PC-9 (cell line): ENCODE data around the gene CBFA2T3. TPM values are rescaled to one million over a fixed set of nuclear protein-coding genes. Genes with fewer than 3 reads are reported as not detected.

Source experiments
- BruUV-seq: library from RNA; stranded (reverse); fragments of 400-500 nt; replicated peaks from 2 replicates; lab custom pipeline; 2021; lab: Mats Ljungman, UMichigan
- CTCF ChIA-PET: fragments of 300-600 bp; sonication (Branson Sonifier 250); formaldehyde crosslinking; loops from one replicate; lab custom pipeline; 2022; ENCODE audit warnings: antibody characterized with exemption; lab: Charles Lee
- POLR2A ChIA-PET: fragments of 300-600 bp; sonication (Branson Sonifier 250); formaldehyde crosslinking; loops from one replicate; lab custom pipeline; 2022; ENCODE audit warnings: antibody characterized with exemption; ENCODE audit not compliant: unreplicated experiment; lab: Charles Lee
- DNase-seq, 2 experiments: peaks; one replicate each; pipeline versions ENCODE4 v3.0.0 to v3.0.0-alpha.2; 2015 to 2022; ENCODE audit warnings: mixed read lengths in 1 of 2
- H2AFZ ChIP-seq: fragments of 200-600 bp; sonication (generic); 2 replicates; pipeline ENCODE4 v1.8.1; 2017; ENCODE audit warnings: antibody characterized with exemption
- H3F3A ChIP-seq: fragments of 200-600 bp; sonication (generic); 2 replicates; pipeline ENCODE4 v1.8.1; 2017; ENCODE audit warnings: antibody characterized with exemption, mild to moderate bottlenecking, low read depth; ENCODE audit not compliant: insufficient read depth
- H3K27ac ChIP-seq: fragments of 200-600 bp; sonication (generic); 2 replicates; pipeline ENCODE4 v1.6.1; 2016; ENCODE audit warnings: mixed run types
- H3K27me3 ChIP-seq: fragments of 200-600 bp; sonication (generic); 2 replicates; pipeline ENCODE4 v1.6.1; 2016; ENCODE audit warnings: low read depth, mixed run types; ENCODE audit not compliant: insufficient read depth
- H3K36me3 ChIP-seq: fragments of 200-600 bp; sonication (generic); 2 replicates; pipeline ENCODE4 v1.6.1; 2016; ENCODE audit warnings: low read depth, mixed run types
- H3K4me1 ChIP-seq: fragments of 200-600 bp; sonication (generic); replicated peaks from 2 replicates; pipeline ENCODE4 v1.6.1; 2016; ENCODE audit warnings: mixed run types; ENCODE audit not compliant: insufficient read depth
- H3K4me2 ChIP-seq: fragments of 200-600 bp; sonication (generic); 2 replicates; pipeline ENCODE4 v1.6.1; 2017; ENCODE audit warnings: mixed run types
- H3K4me3 ChIP-seq: fragments of 200-600 bp; sonication (generic); 2 replicates; pipeline ENCODE4 v1.6.1; 2016; ENCODE audit warnings: mixed run types
- H3K79me2 ChIP-seq: fragments of 200-600 bp; sonication (generic); 2 replicates; pipeline ENCODE4 v1.6.1; 2017; ENCODE audit warnings: low read depth, mixed run types
- H3K9me2 ChIP-seq: fragments of 200-600 bp; sonication (generic); 2 replicates; pipeline ENCODE4 v1.8.1; 2017; ENCODE audit warnings: mild to moderate bottlenecking; ENCODE audit not compliant: insufficient read depth
- H3K9me3 ChIP-seq: fragments of 200-600 bp; sonication (generic); 2 replicates; pipeline ENCODE4 v1.8.1; 2016; ENCODE audit warnings: low read depth; ENCODE audit not compliant: insufficient read depth
- H4K20me1 ChIP-seq: fragments of 200-600 bp; sonication (generic); 2 replicates; pipeline ENCODE4 v1.8.1; 2017; ENCODE audit not compliant: insufficient read depth
- EZH2 ChIP-seq: fragments of 200-600 bp; sonication (generic); IDR thresholded peaks from 2 replicates; pipeline ENCODE4 v1.8.0; 2017; ENCODE audit warnings: antibody characterized with exemption, low read depth
- intact Hi-C: fragments of 100-400 bp; cut with micrococcal nuclease; formaldehyde crosslinking; loops from one replicate; pipeline ENCODE4 v1.10.0; 2022; ENCODE audit not compliant: unreplicated experiment
- total RNA-seq: library from RNA; stranded (reverse); gene quantifications from 2 replicates; pipeline ENCODE4 v1.2.3, GENCODE V29; 2021
- TF ChIP-seq, protein P1 (sequence below): fragments of 200-600 bp; sonication (generic); conservative IDR thresholded peaks from 2 replicates; pipeline ENCODE4 v1.6.1; 2017; ENCODE audit warnings: mixed run types, antibody characterized with exemption, mild to moderate bottlenecking, moderate library complexity

The CBFA2T3 gene
- total RNA-seq, 1 experiment from 2014 or later = 1.0 TPM

DNA sequence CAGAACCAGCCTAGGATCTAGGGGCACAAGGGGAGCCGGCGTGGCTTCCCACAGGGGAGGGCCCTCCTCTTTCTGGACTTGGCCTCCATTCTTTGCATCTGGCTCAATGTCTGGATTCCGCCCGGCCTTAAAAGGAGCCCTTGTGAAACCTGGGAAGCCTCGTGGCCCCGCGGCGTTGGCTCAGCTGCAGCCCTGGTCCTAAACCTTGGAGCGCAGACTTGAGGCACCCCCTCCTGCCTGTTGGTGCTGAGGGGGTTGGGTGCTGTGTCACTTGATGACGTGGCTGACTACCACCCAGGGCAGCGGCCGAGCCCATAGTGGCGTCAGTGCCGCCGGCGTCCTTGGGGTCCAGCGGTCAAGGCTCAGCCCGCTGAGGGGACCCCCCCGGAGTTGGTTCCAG lies 115.6 kb downstream of the CBFA2T3 start:
- Histone ChIP-seq H3F3A (no peaks in the 10 kb centered on the region), H3K36me3 (no peaks in the 10 kb centered on the region), H3K27ac (no peak overlapping the region), H3K4me3 (no peak overlapping the region), H3K27me3 (no peaks in the 10 kb centered on the region; the same call in 1 of the 2 replicates), H3K4me2 (no peak overlapping the region), H3K4me1 (peaks cover 5% of the 10 kb centered on the region), H3K9me3 (no peaks in the 10 kb centered on the region), H3K79me2 (0 out of 2 replicates have a peak, but pooled peaks cover 7% of the 10 kb centered on the region), H4K20me1 (no peaks in the 10 kb centered on the region), H2AFZ (no peak overlapping the region), H3K9me2 (no peaks in the 10 kb centered on the region)
- BruUV-seq = no TSS peak
- TF ChIP-seq, protein P1, sequence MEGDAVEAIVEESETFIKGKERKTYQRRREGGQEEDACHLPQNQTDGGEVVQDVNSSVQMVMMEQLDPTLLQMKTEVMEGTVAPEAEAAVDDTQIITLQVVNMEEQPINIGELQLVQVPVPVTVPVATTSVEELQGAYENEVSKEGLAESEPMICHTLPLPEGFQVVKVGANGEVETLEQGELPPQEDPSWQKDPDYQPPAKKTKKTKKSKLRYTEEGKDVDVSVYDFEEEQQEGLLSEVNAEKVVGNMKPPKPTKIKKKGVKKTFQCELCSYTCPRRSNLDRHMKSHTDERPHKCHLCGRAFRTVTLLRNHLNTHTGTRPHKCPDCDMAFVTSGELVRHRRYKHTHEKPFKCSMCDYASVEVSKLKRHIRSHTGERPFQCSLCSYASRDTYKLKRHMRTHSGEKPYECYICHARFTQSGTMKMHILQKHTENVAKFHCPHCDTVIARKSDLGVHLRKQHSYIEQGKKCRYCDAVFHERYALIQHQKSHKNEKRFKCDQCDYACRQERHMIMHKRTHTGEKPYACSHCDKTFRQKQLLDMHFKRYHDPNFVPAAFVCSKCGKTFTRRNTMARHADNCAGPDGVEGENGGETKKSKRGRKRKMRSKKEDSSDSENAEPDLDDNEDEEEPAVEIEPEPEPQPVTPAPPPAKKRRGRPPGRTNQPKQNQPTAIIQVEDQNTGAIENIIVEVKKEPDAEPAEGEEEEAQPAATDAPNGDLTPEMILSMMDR = no peak
- TF ChIP-seq EZH2 = no peak
- intact Hi-C loops = no loop called here
- ChIA-PET CTCF (no interaction called here), POLR2A (no interaction called here)
- DNase-seq = no peak

DNA sequence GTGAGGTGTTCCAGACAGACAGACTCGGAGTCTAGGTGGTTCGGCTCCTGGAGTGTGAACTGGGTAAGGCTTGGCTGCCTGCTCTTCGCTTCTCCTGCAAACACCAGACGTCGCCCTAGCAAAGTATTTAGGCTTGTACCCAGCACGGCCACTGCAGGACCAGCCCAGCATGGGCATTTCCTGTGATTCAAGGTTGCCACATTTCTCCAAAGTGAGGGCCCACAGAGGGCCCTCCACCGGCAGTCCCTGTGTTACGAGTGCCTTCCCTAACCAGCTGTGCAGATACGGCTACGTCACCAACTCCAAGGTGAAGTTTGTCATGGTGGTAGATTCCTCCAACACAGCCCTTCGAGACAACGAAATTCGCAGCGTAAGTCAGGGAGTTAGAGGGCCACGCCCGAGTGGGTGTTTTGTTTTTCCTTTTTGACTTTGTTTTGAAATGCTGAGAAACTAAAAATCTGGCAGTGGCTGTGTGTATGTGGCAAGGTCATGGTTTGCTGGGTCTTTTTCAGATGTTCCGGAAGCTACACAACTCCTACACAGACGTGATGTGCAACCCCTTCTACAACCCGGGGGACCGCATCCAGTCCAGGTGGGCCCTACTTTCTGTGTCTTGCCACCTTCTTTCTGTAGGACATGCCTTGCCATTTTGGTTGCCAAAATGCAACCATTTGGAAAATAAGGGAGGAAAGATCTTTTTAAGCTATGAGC lies 117.5 kb downstream of the CBFA2T3 start:
- intact Hi-C loops = loop anchor here (10.0 kb wide), 1 partner anchor 65 kb away; no protein-coding TSS in a partner anchor
- Histone ChIP-seq H2AFZ (no peak overlapping the region), H3K4me1 (peaks cover 5% of the 10 kb centered on the region), H3K79me2 (0 out of 2 replicates have a peak, but pooled peaks cover 7% of the 10 kb centered on the region), H3K4me2 (no peak overlapping the region), H3K4me3 (no peak overlapping the region), H3K27ac (no peak overlapping the region), H3F3A (no peaks in the 10 kb centered on the region), H3K27me3 (no peaks in the 10 kb centered on the region), H3K9me3 (no peaks in the 10 kb centered on the region), H4K20me1 (no peaks in the 10 kb centered on the region), H3K36me3 (no peaks in the 10 kb centered on the region), H3K9me2 (no peaks in the 10 kb centered on the region)
- POLR2A ChIA-PET = no interaction called here
- no peak for DNase-seq
- CTCF ChIA-PET = interaction anchor here (0.5 kb wide), 1 partner anchor 176 kb away, joined by 9 read pairs; no protein-coding TSS in a partner anchor
- TF ChIP-seq EZH2 = no peak
- TF ChIP-seq, protein P1 = no peak
- no TSS peak for BruUV-seq

DNA sequence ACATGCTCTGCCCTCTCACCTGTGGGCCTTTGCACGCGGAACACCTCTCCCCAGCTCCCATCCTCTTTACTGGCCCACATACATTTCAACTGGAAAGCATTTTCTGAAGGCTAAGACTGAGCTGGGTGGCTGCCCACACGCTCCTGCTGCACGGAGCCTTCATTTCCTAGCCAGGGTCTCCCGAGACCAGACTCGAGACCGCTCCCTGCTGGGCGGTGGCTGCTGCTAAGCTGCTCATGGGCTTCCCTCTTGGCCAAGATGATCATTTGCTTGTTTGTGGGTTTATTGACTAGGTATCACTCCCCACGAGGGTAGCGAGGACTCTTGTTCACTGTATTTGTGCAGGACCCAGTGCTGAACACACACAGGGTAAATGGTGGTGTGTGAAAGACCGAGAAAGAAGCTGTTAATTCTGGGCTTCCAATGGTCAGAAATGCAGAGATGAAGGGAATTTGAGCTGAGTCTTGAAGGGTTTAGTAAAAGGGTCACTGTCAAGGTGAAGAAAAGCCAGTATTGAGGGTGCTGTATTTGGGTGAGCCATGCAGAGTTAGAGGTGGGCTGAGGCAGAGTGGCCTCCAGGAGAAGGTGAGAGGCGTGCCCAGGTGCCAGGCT lies 119.2 kb downstream of the CBFA2T3 start:
- Histone ChIP-seq H3K27me3 (no peaks in the 10 kb centered on the region), H3K4me1 (peaks cover 5% of the 10 kb centered on the region), H2AFZ (peak overlapping the region; percentile 98), H3K4me3 (peak overlapping the region; percentile 80), H3K9me2 (no peaks in the 10 kb centered on the region), H3K79me2 (0 out of 2 replicates have a peak, but pooled peaks cover 7% of the 10 kb centered on the region), H3F3A (no peaks in the 10 kb centered on the region), H3K36me3 (no peaks in the 10 kb centered on the region), H3K9me3 (no peaks in the 10 kb centered on the region), H4K20me1 (no peaks in the 10 kb centered on the region), H3K4me2 (peak overlapping the region; percentile 95), H3K27ac (no peak overlapping the region)
- intact Hi-C loops = loop anchor here (1.0 to 10.0 kb wide), 2 partner anchors 46 to 67 kb away; no protein-coding TSS in a partner anchor
- POLR2A ChIA-PET = interaction anchor here (0.5 to 0.6 kb wide), 2 partner anchors 252 to 265 kb away, joined by 4 to 5 read pairs; no protein-coding TSS in a partner anchor
- CTCF ChIA-PET = interaction anchor here (0.5 to 0.9 kb wide), 3 partner anchors 120 to 588 kb away, joined by 4 to 5 read pairs (median 5); partner anchors contain the start of gene CDH15
- TF ChIP-seq EZH2 = no peak
- TF ChIP-seq, protein P1 = peak; percentile 67
- BruUV-seq = TSS peak; percentile 45
- DNase-seq = peak in 1 of 2 experiments; percentile 65
